K562 (cell line): ENCODE measurements around the gene GABRP. TPM values are rescaled to one million over a fixed set of nuclear protein-coding genes. Genes with fewer than 3 reads are reported as not detected.

ENCODE experiments used
- polyA plus RNA-seq, 8 experiments: library from polyadenylated mRNA; depleted of rRNA in 4 of 8; stranded (reverse) in 5 of 8; unstranded in 3 of 8; fragments of >200 nt; fragmentation: Nextera tagmentation in 2 of 8; fragmentation: Illumina TruSeq in 1 of 8; extraction: Ambion mirVana in 2 of 8; extraction: Trizol in 1 of 8; gene quantifications; 2 replicates each; pipeline versions ENCODE4 v1.2.1 to v1.2.3, GENCODE V29; 2011 to 2014; ENCODE audit warnings: inconsistent platforms in 1 of 8, missing spikeins in 1 of 8
- total RNA-seq, 7 experiments: library from RNA; depleted of rRNA in 6 of 7; stranded (reverse); fragments of >200 nt in 6 of 7; fragmentation: Illumina TruSeq in 2 of 7; extraction: Trizol in 2 of 7; gene quantifications; 2 replicates each; pipeline versions ENCODE4 v1.2.1 to v1.2.3, GENCODE V29; 2011 to 2021; ENCODE audit warnings: low replicate concordance in 1 of 7

GABRP gene
- total and polyA plus RNA-seq, 9 of the 15 experiments (the other 6 are each of a cell fraction or from before 2014, with no cell fraction given): not detected

Other genes starting within 250 kb of the GABRP start
- gene RANBP17, start 78.3 kb downstream of the GABRP start, total RNA-seq (2014; rRNA removed): not detected in 2 replicates
- not detected in 2 replicates for gene RANBP17, start 78.3 kb downstream of the GABRP start, total RNA-seq (2014; rRNA removed; fragmentation: Illumina TruSeq; extraction: Trizol)
- not detected in 2 replicates for gene RANBP17, start 78.3 kb downstream of the GABRP start, total RNA-seq (2015; rRNA removed; fragmentation: Illumina TruSeq; extraction: Trizol)
- 0.13 TPM in 1 of 2 replicates, not detected in the other for gene RANBP17, start 78.3 kb downstream of the GABRP start, total RNA-seq (2021)
- not detected in 2 replicates for gene RANBP17, start 78.3 kb downstream of the GABRP start, polyA plus RNA-seq (2011; rRNA removed)
- not detected in 2 replicates for gene RANBP17, start 78.3 kb downstream of the GABRP start, polyA plus RNA-seq (2014; fragmentation: Illumina TruSeq; extraction: Trizol)
- not detected for gene RANBP17, start 78.3 kb downstream of the GABRP start, polyA plus RNA-seq (2014; fragmentation: Nextera tagmentation; extraction: Ambion mirVana)
- gene RANBP17, start 78.3 kb downstream of the GABRP start, polyA plus RNA-seq (2014; rRNA removed): not detected in 2 replicates